H1 (cell line): ENCODE data around the gene CRCP. TPM values are rescaled to one million over a fixed set of nuclear protein-coding genes. Genes with fewer than 3 reads are reported as not detected.

ENCODE experiments used
- ATF3 ChIP-seq: IDR thresholded peaks from 2 replicates; pipeline ENCODE4 v1.6.1; 2011; ENCODE audit warnings: low read depth, mild to moderate bottlenecking, low read length; ENCODE audit not compliant: insufficient read depth
- polyA plus RNA-seq, 7 experiments: library from polyadenylated mRNA; depleted of rRNA in 3 of 7; stranded (reverse) in 5 of 7; unstranded in 2 of 7; fragments of >200 nt in 5 of 7; fragments of 200-250 nt in 2 of 7; gene quantifications; 1 replicate in 5 of 7; 2 replicates in 1 of 7; 4 replicates in 1 of 7; pipeline versions ENCODE4 v1.2.1 to v1.2.3, GENCODE V29; 2011 to 2013; ENCODE audit warnings: missing spikeins in 2 of 7, mixed read lengths in 2 of 7
- total RNA-seq: library from RNA; stranded (reverse); fragmentation: NEBNext Ultra II Directional; extraction: Animal tissue kit (Norgen Biotek cat#: 25700); gene quantifications from 2 replicates; pipeline ENCODE4 v1.2.1, GENCODE V29; 2021

Gene CRCP
- total and polyA plus RNA-seq, 2 of the 8 experiments (the other 6 are each of a cell fraction or from before 2014, with no cell fraction given) = 15.0 to 29.3 TPM

GRCh38 chr7:66189695-66190503 lies 75.3 kb downstream of the CRCP start (continued):
- no peak for TF ChIP-seq ATF3
